ENCODE measurements around the gene NMD3. TPM values are rescaled to one million over a fixed set of nuclear protein-coding genes. Genes with fewer than 3 reads are reported as not detected.

The NMD3 gene
- total and polyA plus RNA-seq, 2 of the 4 experiments (the other 2 are of a cell fraction): 33.8 to 95.0 TPM

DNA sequence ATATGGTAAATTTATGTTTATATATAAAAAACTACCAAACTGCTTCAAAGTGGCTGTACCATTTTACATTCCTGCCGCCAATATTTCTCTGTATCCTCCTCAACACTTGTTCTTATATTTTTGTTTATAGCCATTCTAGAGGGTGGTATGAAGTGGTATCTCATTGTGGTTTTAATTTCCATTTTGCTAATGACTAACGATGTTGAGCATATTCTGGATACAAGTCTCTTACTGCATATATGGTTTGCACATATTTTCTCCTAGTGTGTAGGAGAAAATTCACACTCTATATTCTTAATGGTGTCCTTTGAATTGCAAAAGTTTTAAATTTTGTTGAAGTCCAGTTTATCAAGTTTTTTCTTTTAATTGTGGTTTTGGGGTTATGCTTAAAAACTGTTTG, 15.1 kb downstream of the NMD3 start:
- H3K79me1 ChIP-seq (ENCODE audit: low read depth in 1 of 2, low read length in 2 of 2): peaks cover 14 to 32% of the 10 kb centered on the region in 2 experiments
- ATAC-seq (ENCODE audit: low read depth) (no peak), DNase-seq (no peak)
- no peak overlapping the region for H2BK20ac ChIP-seq (ENCODE audit: low read depth, low read length)
- H3K27me3 ChIP-seq (ENCODE audit: control insufficient read depth, insufficient read depth, low read length): no peaks in the 10 kb centered on the region
- H3K9ac ChIP-seq (ENCODE audit: low read depth, low read length): no peak overlapping the region
- H3K4ac ChIP-seq (ENCODE audit: low read depth, low read length): no peak overlapping the region
- H3K56ac ChIP-seq (ENCODE audit: extremely low read depth, insufficient read depth, low read length): no peak overlapping the region
- in situ Hi-C loops (cut with MboI; ENCODE audit: low sequenced_read_pairs) (no loop called here), dilution Hi-C loops (cut with HindIII; ENCODE audit: low sequenced_read_pairs, unreplicated experiment) (no loop called here), intact Hi-C loops (cut with micrococcal nuclease) (no loop called here)
- H3K4me3 ChIP-seq (ENCODE audit: insufficient read depth, low read depth, low read length): no peak overlapping the region
- WGBS, 2 experiments (ENCODE audit: extremely low coverage in 2 of 2, insufficient read length in 1 of 2): no CpG with 5 or more reads among the region's 2 CpGs
- no peak overlapping the region for H4K91ac ChIP-seq (ENCODE audit: insufficient read depth, low read depth, low read length)
- H4K8ac ChIP-seq (ENCODE audit: low read depth in 2 of 2, low read length in 2 of 2): no peak overlapping the region
- no TSS peak for BruUV-seq (replicated peaks)
- no peak overlapping the region for H3K27ac ChIP-seq (ENCODE audit: insufficient read depth, low read length)
- H3K36me3 ChIP-seq (ENCODE audit: control insufficient read depth, insufficient read depth, low read length): peaks cover 24% of the 10 kb centered on the region
- H4K5ac ChIP-seq (ENCODE audit: low read depth, low read length): no peak overlapping the region
- no peak overlapping the region for H2AK5ac ChIP-seq (ENCODE audit: low read depth, low read length)
- H3K4me2 ChIP-seq (ENCODE audit: low read depth, low read length): no peak overlapping the region
- H2BK5ac ChIP-seq (ENCODE audit: low read depth, low read length, poor library complexity, severe bottlenecking): no peak overlapping the region
- H3K18ac ChIP-seq (ENCODE audit: low read depth, low read length): no peak overlapping the region
- H4K20me1 ChIP-seq (ENCODE audit: insufficient read depth, low read length): peaks cover 8% of the 10 kb centered on the region
- H3K4me1 ChIP-seq (ENCODE audit: control insufficient read depth, insufficient read depth, low read length): no peaks in the 10 kb centered on the region
- no peaks in the 10 kb centered on the region for H3K9me3 ChIP-seq (ENCODE audit: control insufficient read depth, insufficient read depth, low read length)
- peaks cover 3% of the 10 kb centered on the region; the same call in 1 of the 2 replicates for H3K9me1 ChIP-seq (ENCODE audit: insufficient read depth, low read length)
- POLR2A ChIA-PET (ENCODE audit: unreplicated experiment): no interaction called here
- H2AFZ ChIP-seq (replicated peaks; ENCODE audit: low read length, poor library complexity): no peak overlapping the region
- TF ChIP-seq SMC3 (IDR thresholded peaks at IDR 0.05; ENCODE audit: low read depth, low read length) (no peak), POLR2A (IDR thresholded peaks at IDR 0.05; ENCODE audit: low read depth, low read length) (no peak), MAZ (IDR thresholded peaks at IDR 0.05; ENCODE audit: borderline replicate concordance, low read depth, low read length) (no peak), MXI1 (IDR thresholded peaks at IDR 0.05; ENCODE audit: borderline replicate concordance, low read depth, low read length) (no peak), NFE2L2 (IDR thresholded peaks at IDR 0.05; ENCODE audit: low read depth, low read length) (no peak), CEBPB (IDR thresholded peaks at IDR 0.05; ENCODE audit: low read depth, low read length) (no peak), BHLHE40 (IDR thresholded peaks at IDR 0.05; ENCODE audit: low read depth, low read length) (no peak), FOS (IDR thresholded peaks at IDR 0.05; ENCODE audit: low read depth, low read length) (no peak), CHD1 (IDR thresholded peaks at IDR 0.05; ENCODE audit: low read depth, low read length) (no peak), MAFK (IDR thresholded peaks at IDR 0.05; ENCODE audit: low read depth, low read length) (no peak), RFX5 (IDR thresholded peaks at IDR 0.05; ENCODE audit: low read depth, low read length) (no peak), RAD21 (IDR thresholded peaks at IDR 0.05; ENCODE audit: low read length) (no peak)
- TF ChIP-seq, protein P1, sequence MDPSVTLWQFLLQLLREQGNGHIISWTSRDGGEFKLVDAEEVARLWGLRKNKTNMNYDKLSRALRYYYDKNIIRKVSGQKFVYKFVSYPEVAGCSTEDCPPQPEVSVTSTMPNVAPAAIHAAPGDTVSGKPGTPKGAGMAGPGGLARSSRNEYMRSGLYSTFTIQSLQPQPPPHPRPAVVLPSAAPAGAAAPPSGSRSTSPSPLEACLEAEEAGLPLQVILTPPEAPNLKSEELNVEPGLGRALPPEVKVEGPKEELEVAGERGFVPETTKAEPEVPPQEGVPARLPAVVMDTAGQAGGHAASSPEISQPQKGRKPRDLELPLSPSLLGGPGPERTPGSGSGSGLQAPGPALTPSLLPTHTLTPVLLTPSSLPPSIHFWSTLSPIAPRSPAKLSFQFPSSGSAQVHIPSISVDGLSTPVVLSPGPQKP (IDR thresholded peaks at IDR 0.05; ENCODE audit: borderline replicate concordance, low read depth, low read length): no peak
- TF ChIP-seq, protein P2, sequence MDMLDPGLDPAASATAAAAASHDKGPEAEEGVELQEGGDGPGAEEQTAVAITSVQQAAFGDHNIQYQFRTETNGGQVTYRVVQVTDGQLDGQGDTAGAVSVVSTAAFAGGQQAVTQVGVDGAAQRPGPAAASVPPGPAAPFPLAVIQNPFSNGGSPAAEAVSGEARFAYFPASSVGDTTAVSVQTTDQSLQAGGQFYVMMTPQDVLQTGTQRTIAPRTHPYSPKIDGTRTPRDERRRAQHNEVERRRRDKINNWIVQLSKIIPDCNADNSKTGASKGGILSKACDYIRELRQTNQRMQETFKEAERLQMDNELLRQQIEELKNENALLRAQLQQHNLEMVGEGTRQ (IDR thresholded peaks at IDR 0.05; ENCODE audit: low read depth, low read length): no peak
- TF ChIP-seq, protein P3, sequence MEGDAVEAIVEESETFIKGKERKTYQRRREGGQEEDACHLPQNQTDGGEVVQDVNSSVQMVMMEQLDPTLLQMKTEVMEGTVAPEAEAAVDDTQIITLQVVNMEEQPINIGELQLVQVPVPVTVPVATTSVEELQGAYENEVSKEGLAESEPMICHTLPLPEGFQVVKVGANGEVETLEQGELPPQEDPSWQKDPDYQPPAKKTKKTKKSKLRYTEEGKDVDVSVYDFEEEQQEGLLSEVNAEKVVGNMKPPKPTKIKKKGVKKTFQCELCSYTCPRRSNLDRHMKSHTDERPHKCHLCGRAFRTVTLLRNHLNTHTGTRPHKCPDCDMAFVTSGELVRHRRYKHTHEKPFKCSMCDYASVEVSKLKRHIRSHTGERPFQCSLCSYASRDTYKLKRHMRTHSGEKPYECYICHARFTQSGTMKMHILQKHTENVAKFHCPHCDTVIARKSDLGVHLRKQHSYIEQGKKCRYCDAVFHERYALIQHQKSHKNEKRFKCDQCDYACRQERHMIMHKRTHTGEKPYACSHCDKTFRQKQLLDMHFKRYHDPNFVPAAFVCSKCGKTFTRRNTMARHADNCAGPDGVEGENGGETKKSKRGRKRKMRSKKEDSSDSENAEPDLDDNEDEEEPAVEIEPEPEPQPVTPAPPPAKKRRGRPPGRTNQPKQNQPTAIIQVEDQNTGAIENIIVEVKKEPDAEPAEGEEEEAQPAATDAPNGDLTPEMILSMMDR (conservative IDR thresholded peaks at IDR 0.05; ENCODE audit: low read depth, low read length): no peak
- H3K14ac ChIP-seq (replicated peaks; ENCODE audit: low read depth, low read length): no peak overlapping the region
- CTCF ChIA-PET: no interaction called here
- H2BK120ac ChIP-seq (ENCODE audit: low read depth, low read length): no peak overlapping the region
- no peak overlapping the region for H3K23ac ChIP-seq (ENCODE audit: low read depth, low read length)
- no peak overlapping the region for H2AK9ac ChIP-seq (replicated peaks; ENCODE audit: low read depth, low read length, poor library complexity)
- H2BK15ac ChIP-seq (ENCODE audit: low read depth, low read length): no peak overlapping the region
